HUDEP-2 (cell line): ENCODE results near the gene ST6GALNAC4.
"Not testable (repeated sequence)": the region's sequence is repeated elsewhere in the genome, so short reads cannot be mapped to it uniquely, and the experiment has no call there.

ENCODE experiments used
- DNase-seq, 76 experiments: peaks; one replicate each; lab custom pipeline; 2025; ENCODE audit not compliant: unreplicated experiment in 76 of 76; lab: John Stamatoyannopoulos, UW

Gene ST6GALNAC4

GRCh38 chr9:127895811-127896210, 21.0 kb downstream of the ST6GALNAC4 start:
- DNase-seq = no peak

- no peak for DNase-seq
Observed at GRCh38 chr9:127893392-127893791, 23.4 kb downstream of the ST6GALNAC4 start.

GRCh38 chr9:127892831-127893230, 24.0 kb downstream of the ST6GALNAC4 start:
- DNase-seq = no peak

GRCh38 chr9:127890053-127890452, 26.8 kb downstream of the ST6GALNAC4 start:
- DNase-seq = no peak

- peak in 54 of 76 experiments; percentile 14 to 74 (median 38) for DNase-seq
Observed at GRCh38 chr9:127887792-127888191, 29.0 kb downstream of the ST6GALNAC4 start.

- no peak for DNase-seq
Observed at GRCh38 chr9:127886401-127886972, 30.4 kb downstream of the ST6GALNAC4 start.

- DNase-seq = no peak
Observed at GRCh38 chr9:127885508-127886281, 31.1 kb downstream of the ST6GALNAC4 start.

- no peak for DNase-seq
Observed at GRCh38 chr9:127884976-127885490, 31.8 kb downstream of the ST6GALNAC4 start.

- DNase-seq = peak in 75 of 76 experiments; percentile 43 to 98 (median 88)
Observed at GRCh38 chr9:127884427-127884911, 32.4 kb downstream of the ST6GALNAC4 start.

- no peak for DNase-seq
Observed at GRCh38 chr9:127883959-127884358, 32.9 kb downstream of the ST6GALNAC4 start.

GRCh38 chr9:127881715-127882114, 35.1 kb downstream of the ST6GALNAC4 start:
- DNase-seq = not testable (repeated sequence)

- DNase-seq = no peak
Observed at GRCh38 chr9:127880143-127880542, 36.7 kb downstream of the ST6GALNAC4 start.

GRCh38 chr9:127878652-127879390, 38.0 kb downstream of the ST6GALNAC4 start:
- DNase-seq = no peak

GRCh38 chr9:127878001-127878651, 38.7 kb downstream of the ST6GALNAC4 start:
- no peak for DNase-seq

- DNase-seq = peak in 1 of 76 experiments; percentile 18
Observed at GRCh38 chr9:127877566-127877998, 39.3 kb downstream of the ST6GALNAC4 start, which contains the start of gene AK1. TSS of gene AK1 (minus strand) at chr9:127877675. CDS start at chr9:127874617, 3,058 bp downstream.

GRCh38 chr9:127876764-127877562, 39.9 kb downstream of the ST6GALNAC4 start:
- no peak for DNase-seq

- DNase-seq = peak in 1 of 76 experiments; percentile 25
Observed at GRCh38 chr9:127876026-127876763, 40.6 kb downstream of the ST6GALNAC4 start.

GRCh38 chr9:127875306-127875966, 41.4 kb downstream of the ST6GALNAC4 start:
- DNase-seq = peak in 6 of 76 experiments; percentile 8 to 28 (median 14)
